Breast epithelium (tissue), 4 donors: ENCODE measurements around the gene SLC16A6. TPM values are rescaled to one million over a fixed set of nuclear protein-coding genes. Genes with fewer than 3 reads are reported as not detected.
A peak's percentile ranks its signal among the peaks of the same experiment; 100 is the strongest.
"Not testable (repeated sequence)": the region's sequence is repeated elsewhere in the genome, so short reads cannot be mapped to it uniquely, and the experiment has no call there.

Experiments
- DNase-seq, 2 donors: peaks; one replicate each; pipeline ENCODE4 v3.0.0-alpha.2; 2019; ENCODE audit warnings: low spot score in 2 of 2
- H3K27ac ChIP-seq, 2 donors: fragments of 200-600 bp; sonication (generic) in 1 of 2; one replicate each; pipeline ENCODE4 v1.5.1; 2016 to 2019; ENCODE audit warnings: mild to moderate bottlenecking in 1 of 2
- H3K27me3 ChIP-seq, 2 donors: fragments of 200-600 bp; sonication (generic) in 1 of 2; one replicate each; pipeline versions ENCODE4 v1.5.1 to v1.6.0; 2017 to 2019; ENCODE audit warnings: control low read depth in 1 of 2, mild to moderate bottlenecking in 1 of 2
- H3K36me3 ChIP-seq: fragments of 200-600 bp; one replicate; pipeline ENCODE4 v1.5.1; 2019
- H3K4me1 ChIP-seq, 2 donors: fragments of 200-600 bp; sonication (generic); one replicate each; pipeline ENCODE4 v1.5.1; 2016 to 2019; ENCODE audit warnings: control low read depth in 1 of 2
- H3K4me3 ChIP-seq, 3 donors: fragments of 200-600 bp; sonication (generic); 1 replicate in 2 of 3; 2 replicates in 1 of 3; pipeline ENCODE4 v1.5.1; 2016 to 2019; ENCODE audit warnings: mild to moderate bottlenecking in 3 of 3, moderate library complexity in 2 of 3
- H3K9me3 ChIP-seq, 2 donors: fragments of 200-600 bp; sonication (generic) in 1 of 2; one replicate each; pipeline ENCODE4 v1.5.1; 2016 to 2019; ENCODE audit warnings: control low read depth in 1 of 2
- POLR2A ChIP-seq: fragments of 450-650 bp; IDR thresholded peaks from one replicate; pipeline ENCODE4 v1.6.1; 2016; ENCODE audit warnings: antibody characterized with exemption, mild to moderate bottlenecking, moderate library complexity
- POLR2AphosphoS5 ChIP-seq, 3 donors: sonication (generic); formaldehyde crosslinking; IDR thresholded peaks; one replicate each; pipeline ENCODE4 v1.6.1; 2017; ENCODE audit warnings: antibody characterized with exemption in 3 of 3
- intact Hi-C: fragments of 100-400 bp; cut with DNase I; formaldehyde crosslinking; loops from one replicate; pipeline ENCODE4 v1.15.1; 2023; ENCODE audit warnings: low total_unique reads
- total RNA-seq, 3 donors: library from RNA; depleted of rRNA; stranded (reverse); fragments of >200 nt; gene quantifications; one replicate each; pipeline ENCODE4 v1.1.0, GENCODE V29; 2016
- TF ChIP-seq, protein P1 (sequence below), 3 donors: fragments of 450-650 bp; IDR thresholded peaks; one replicate each; pipeline ENCODE4 v1.5.1; 2016 to 2017; ENCODE audit warnings: antibody characterized with exemption in 3 of 3, mild to moderate bottlenecking in 3 of 3, moderate library complexity in 3 of 3

SLC16A6 gene
- total RNA-seq, 3 donors from 2014 or later = 0.64 to 4.1 (median 2.3) TPM

GRCh38 chr17:68288375-68288774 is 2.6 kb downstream of the SLC16A6 start:
- H3K27ac ChIP-seq = no peak overlapping the region
- H3K4me3 ChIP-seq = no peak overlapping the region
- no peak for DNase-seq
- H3K4me1 ChIP-seq = peaks cover 0 to 5% of the 10 kb centered on the region in 2 donors
- H3K27me3 ChIP-seq = peaks cover 0 to 13% of the 10 kb centered on the region in 2 donors
- no peaks in the 10 kb centered on the region for H3K36me3 ChIP-seq
- TF ChIP-seq, protein P1, sequence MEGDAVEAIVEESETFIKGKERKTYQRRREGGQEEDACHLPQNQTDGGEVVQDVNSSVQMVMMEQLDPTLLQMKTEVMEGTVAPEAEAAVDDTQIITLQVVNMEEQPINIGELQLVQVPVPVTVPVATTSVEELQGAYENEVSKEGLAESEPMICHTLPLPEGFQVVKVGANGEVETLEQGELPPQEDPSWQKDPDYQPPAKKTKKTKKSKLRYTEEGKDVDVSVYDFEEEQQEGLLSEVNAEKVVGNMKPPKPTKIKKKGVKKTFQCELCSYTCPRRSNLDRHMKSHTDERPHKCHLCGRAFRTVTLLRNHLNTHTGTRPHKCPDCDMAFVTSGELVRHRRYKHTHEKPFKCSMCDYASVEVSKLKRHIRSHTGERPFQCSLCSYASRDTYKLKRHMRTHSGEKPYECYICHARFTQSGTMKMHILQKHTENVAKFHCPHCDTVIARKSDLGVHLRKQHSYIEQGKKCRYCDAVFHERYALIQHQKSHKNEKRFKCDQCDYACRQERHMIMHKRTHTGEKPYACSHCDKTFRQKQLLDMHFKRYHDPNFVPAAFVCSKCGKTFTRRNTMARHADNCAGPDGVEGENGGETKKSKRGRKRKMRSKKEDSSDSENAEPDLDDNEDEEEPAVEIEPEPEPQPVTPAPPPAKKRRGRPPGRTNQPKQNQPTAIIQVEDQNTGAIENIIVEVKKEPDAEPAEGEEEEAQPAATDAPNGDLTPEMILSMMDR (IDR thresholded peaks at IDR 0.05) = no peak
- TF ChIP-seq POLR2AphosphoS5 (IDR thresholded peaks at IDR 0.05) (no peak), POLR2A (no peak)
- intact Hi-C loops = no loop called here
- H3K9me3 ChIP-seq = no peaks in the 10 kb centered on the region

DNA sequence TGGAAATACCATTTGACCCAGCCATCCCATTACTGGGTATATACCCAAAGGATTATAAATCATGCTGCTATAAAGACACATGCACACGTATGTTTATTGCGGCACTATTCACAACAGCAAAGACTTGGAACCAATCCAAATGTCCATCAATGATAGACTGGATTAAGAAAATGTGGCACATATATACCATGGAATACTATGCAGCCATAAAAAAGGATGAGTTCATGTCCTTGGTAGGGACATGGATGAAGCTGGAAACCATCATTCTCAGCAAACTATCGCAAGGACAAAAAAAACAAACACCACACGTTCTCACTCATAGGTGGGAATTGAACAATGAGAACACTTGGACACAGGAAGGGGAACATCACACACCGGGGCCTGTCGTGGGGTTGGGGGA is 9.0 kb downstream of the SLC16A6 start:
- H3K27ac ChIP-seq, H3K9me3 ChIP-seq, H3K27me3 ChIP-seq, H3K4me1 ChIP-seq, H3K36me3 ChIP-seq, intact Hi-C loops, DNase-seq, H3K4me3 ChIP-seq: not testable (repeated sequence)

DNA sequence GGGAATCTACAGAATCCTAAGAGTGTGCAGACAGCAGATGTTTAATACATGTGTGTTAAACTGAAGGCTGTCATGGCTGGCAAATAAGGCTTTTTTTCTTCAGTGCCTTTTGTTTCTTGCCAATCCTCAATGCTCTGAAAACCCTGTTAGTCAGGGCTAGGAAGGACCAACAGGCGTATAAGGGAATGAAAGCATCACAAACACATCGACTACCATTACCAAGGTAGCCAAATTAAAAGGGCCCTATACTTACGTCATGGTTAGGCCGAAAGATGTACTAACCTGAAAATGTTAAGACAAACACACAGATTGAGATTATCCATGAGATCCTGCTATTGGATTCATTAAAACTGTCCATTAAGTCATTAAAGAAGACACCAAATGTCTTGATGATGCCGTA is 13.1 kb downstream of the SLC16A6 start:
- TF ChIP-seq POLR2AphosphoS5 (IDR thresholded peaks at IDR 0.05) (no peak), POLR2A (no peak)

GRCh38 chr17:68276339-68276738 is 14.6 kb downstream of the SLC16A6 start:
- H3K4me3 ChIP-seq, H3K27ac ChIP-seq, H3K27me3 ChIP-seq, DNase-seq, H3K9me3 ChIP-seq, intact Hi-C loops, H3K4me1 ChIP-seq, H3K36me3 ChIP-seq: not testable (repeated sequence)

More for the DNA sequence above, 13.1 kb downstream of the SLC16A6 start:
- Histone ChIP-seq H3K27ac (no peak overlapping the region), H3K36me3 (no peaks in the 10 kb centered on the region), H3K9me3 (peaks cover 0 to 9% of the 10 kb centered on the region in 2 donors), H3K4me1 (no peaks in the 10 kb centered on the region), H3K27me3 (no peaks in the 10 kb centered on the region), H3K4me3 (no peak overlapping the region)
- intact Hi-C loops = no loop called here
- no peak for DNase-seq

DNA sequence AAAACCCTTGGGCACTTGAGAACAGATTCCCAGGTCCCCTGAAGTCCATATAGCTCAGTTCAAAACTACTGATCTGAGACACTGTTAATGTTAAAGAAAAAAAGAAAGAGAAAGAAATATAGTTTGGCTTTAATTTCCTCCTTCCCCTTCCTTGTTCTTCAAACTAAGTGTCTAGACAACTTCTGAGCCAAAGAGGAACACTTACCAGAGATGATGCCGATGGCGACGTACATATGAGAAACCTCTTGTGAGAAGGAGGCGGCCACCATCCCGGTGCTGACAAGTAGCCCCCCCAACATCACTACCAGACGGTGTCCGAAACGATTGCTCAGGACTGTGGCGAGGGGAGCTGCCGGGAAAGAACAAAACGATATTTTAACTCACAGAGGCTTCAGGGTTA is 17.2 kb downstream of the SLC16A6 start:
- peaks cover 0 to 9% of the 10 kb centered on the region in 2 donors for H3K9me3 ChIP-seq
- intact Hi-C loops = no loop called here
- H3K27me3 ChIP-seq = no peaks in the 10 kb centered on the region

GRCh38 chr17:68265833-68266232 is 25.1 kb downstream of the SLC16A6 start:
- H3K27ac ChIP-seq, H3K4me1 ChIP-seq, DNase-seq, intact Hi-C loops, H3K9me3 ChIP-seq, H3K36me3 ChIP-seq, H3K27me3 ChIP-seq, H3K4me3 ChIP-seq: not testable (repeated sequence)

More for the DNA sequence above, 17.2 kb downstream of the SLC16A6 start:
- Histone ChIP-seq H3K4me1 (no peaks in the 10 kb centered on the region), H3K27ac (no peak overlapping the region), H3K36me3 (no peaks in the 10 kb centered on the region), H3K4me3 (no peak overlapping the region)
- DNase-seq = no peak
- TF ChIP-seq, protein P1 (IDR thresholded peaks at IDR 0.05) = no peak
- TF ChIP-seq POLR2A = no peak
- TF ChIP-seq POLR2AphosphoS5 (IDR thresholded peaks at IDR 0.05) = no peak

DNA sequence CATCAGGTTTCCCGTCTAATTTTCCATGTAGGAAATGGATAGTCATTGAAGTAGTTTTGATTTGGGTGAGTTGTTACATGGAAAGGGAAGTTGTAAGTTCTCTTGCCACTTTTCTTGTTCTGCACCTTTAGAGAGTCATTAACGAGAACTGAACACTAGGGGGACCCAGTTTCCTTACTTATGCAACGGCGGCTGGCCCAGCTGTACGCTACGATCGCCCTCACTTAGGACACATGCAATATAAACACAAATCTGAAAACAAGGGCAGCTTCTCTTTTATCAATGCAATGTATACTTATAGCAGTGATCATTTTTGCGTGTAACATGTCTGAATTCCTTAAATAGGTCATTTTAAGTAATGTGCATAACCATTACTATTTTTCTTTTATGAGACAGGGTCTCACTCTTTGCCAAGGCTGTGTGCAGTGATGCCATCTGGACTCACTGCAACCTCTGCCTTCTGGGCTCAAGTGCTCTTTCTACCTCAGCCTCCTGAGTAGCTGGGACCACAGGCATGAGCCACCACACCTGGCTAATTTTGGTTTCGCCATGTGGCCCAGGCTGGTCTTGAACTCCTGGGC is 27.7 kb downstream of the SLC16A6 start:
- H3K36me3 ChIP-seq, H3K9me3 ChIP-seq, H3K27me3 ChIP-seq, H3K4me1 ChIP-seq, H3K4me3 ChIP-seq, intact Hi-C loops, DNase-seq, H3K27ac ChIP-seq: not testable (repeated sequence)
- TF ChIP-seq, protein P1 (IDR thresholded peaks at IDR 0.05) = peak in 1 of 3 donors; percentile 61

- H3K27me3 ChIP-seq, H3K36me3 ChIP-seq, H3K27ac ChIP-seq, H3K4me1 ChIP-seq, intact Hi-C loops, H3K9me3 ChIP-seq, H3K4me3 ChIP-seq, DNase-seq: not testable (repeated sequence)
Measured at GRCh38 chr17:68262467-68262866, 28.5 kb downstream of the SLC16A6 start.
